NOMO-1 treated with dmso at 0.1 percent for 144 hours (cell line): ENCODE measurements around the gene FBXO46.
A peak's percentile ranks its signal among the peaks of the same experiment; 100 is the strongest.

Source experiments
- DNase-seq: peaks from one replicate; lab custom pipeline; 2025; ENCODE audit not compliant: unreplicated experiment; lab: John Stamatoyannopoulos, UW

Gene FBXO46, protein sequence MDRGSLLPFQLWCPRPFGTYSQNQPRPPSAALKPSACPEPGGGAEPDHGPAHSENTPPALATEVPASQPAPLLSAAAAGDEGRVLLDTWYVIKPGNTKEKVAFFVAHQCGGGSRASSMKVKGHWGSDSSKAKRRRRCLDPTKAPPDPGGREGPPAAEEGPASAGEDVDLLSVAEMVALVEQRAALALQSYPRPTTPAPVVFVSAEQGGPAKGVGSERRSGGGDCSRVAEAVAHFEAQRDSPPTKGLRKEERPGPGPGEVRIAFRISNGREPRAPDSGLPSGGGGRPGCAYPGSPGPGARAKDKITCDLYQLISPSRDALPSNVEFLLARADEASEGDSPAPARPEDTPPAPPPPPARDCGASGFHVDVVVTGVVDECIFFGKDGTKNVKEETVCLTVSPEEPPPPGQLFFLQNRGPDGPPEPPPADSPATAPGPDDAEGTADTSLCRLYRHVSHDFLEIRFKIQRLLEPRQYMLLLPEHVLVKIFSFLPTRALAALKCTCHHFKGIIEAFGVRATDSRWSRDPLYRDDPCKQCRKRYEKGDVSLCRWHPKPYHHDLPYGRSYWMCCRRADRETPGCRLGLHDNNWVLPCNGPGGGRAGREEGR

DNA sequence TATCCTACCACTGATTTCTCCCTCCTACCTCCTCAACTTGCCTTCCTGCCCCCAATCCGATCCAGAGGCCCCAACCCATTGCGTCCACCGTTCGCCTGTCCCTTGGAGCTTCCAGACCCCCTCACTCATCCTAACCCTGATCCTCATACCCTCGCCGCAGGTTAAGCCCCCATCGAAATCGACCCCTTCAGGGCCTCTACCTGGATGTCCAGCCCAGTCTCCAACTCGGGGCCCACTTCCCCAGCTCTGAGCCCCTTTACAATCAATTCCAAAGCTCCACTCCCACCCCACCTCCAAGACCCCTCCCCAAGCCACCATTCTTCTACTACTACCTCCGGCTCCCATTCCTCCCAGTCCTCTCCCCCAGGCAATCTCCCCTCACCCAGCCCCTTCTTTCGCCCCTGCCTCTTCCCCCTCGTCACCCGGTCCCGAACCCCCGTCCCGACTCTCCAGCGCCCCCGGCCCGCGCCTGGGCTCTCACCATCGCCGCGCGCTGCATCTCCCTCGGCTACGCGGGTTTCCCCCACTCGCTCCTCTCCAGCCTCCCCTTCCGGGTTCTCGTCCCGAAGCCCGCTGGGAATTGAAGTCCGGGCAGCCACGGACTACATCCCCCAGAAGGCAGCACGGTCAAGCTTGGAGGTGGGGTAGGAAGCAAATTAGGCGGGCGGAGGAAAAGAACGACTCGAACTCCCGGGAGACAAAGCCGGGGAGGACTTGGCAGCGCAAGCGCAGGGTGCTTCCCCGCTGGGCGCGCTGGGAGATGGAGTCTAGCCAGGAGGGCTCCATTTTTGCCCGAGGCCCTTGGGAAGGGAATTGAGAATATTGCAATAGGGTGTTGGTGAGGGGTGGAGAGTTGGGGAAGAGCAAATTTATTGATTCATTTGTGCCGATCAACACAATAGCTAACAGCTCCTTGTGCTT lies at the start of gene FBXO46:
FBXO46 (minus strand) TSS at position 529 of the 921 bp plus-strand sequence. CDS start 17,401 bp downstream, outside the sequence.
- peak; percentile 99 for DNase-seq

DNA sequence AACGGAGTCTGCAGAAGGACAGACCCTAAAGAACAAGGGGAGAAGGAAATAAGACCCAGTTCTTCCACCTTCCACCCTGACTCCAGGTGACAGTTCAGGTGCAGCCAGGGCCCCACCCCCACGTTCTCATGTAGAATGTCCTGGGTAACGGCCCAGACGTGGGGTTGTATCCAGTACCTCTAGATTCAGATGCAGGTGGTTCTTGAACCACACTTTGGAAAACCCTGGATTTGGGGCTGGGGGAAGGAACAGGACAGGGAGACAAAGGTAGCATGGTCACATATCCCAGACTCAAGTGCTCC lies 49.4 kb upstream of the FBXO46 start:
- no peak for DNase-seq

DNA sequence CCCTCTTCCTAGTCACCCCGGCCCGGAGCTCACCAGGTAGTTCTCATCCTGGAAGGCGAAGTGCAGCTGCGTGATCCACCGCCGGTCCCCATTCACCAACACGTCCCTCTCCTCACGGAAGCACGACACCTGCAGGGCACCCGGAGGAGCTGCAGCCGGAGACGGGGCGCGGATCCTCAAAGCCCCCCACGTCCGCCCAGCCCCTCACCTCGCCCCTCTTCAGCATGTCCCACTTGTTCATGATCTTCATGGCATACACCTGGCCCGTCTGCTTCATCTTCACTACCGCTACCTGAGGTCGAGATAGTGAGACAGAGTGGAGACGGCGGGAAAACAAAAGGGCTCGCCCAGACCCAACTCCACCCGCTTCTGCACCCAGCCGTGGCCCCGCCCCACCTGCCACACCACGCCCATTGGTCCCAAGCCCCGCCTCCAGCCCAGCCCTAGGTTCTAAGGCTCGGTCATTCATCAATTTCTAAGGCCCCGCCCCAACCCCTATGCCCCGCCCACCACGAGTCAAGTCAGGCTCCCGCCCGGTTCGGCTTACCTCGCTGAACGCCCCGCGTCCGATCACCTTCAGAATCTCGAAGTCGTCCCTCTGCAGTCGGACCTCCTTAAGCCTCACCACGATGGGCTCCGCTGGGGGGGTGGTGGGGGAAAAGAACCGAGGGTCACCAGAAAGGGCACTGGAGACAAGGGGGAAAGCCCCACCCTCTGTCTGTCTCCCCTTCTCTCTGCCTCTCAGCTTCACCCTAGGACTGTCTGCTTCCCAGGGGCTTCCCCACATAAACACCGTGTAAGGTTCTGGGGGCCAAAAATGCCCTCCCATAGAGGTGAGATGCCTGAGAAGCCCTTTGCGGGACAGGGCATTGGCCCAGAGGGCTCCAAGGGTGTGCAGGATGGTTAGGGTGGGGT lies 48.8 kb upstream of the FBXO46 start:
- DNase-seq: peak; percentile 48

DNA sequence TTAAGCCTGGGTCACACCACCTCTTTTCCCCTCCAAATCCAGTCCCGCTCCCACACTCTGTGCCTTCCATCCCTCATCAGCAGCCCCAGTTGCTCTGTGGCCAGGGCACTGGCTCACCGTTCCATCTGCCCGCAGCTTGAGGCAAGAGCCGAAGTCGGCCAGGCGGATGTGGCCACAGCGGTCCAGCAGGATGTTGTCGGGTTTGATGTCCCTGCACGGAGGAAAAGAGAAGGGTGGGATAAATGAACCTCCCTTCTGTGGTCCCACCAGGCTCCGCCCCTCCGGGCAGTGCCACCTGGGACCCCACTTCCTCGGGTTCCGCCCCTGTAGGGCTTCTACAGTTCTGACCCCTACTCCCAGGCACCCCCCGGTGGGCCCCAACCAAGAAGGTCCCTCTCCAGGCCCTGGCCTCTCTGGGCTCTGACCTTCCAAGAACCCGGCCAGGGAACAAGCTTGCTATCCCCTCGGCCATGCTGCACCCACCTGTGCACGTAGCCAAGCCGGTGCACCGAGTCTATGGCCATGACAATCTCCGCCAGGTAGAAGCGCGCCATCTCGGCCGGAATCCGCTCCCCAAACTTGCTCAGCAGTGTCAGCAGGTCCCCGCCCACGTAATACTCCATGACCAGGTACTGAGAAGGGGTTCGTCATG lies 47.4 kb upstream of the FBXO46 start:
- DNase-seq: no peak

DNA sequence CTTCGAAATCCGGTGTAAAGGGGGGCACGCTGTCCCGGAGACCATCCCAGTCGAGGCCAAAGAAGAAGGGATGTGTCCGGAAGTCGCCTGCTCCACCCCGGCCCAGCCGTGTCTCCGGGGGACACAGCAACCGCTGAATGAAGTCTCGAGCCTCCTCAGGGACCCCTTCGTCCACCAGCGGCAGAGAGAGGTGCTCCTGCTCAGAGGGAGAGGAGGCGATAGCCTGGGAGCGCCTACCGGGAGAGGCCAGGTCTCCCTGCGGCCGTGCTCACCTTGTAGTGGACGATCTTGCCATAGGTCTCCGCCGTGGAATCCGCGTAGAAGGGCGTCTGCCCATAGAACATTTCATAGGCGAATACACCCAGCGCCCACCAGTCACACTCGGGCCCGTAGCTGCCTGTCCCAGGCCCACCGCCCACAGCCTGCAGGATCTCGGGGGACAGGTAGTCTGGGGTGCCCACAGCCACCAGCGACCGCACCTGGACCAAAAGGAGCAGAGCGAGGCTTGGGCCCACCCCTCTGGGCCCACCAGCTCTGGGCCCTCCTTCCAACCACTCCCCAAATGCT lies 46.8 kb upstream of the FBXO46 start:
- no peak for DNase-seq

DNA sequence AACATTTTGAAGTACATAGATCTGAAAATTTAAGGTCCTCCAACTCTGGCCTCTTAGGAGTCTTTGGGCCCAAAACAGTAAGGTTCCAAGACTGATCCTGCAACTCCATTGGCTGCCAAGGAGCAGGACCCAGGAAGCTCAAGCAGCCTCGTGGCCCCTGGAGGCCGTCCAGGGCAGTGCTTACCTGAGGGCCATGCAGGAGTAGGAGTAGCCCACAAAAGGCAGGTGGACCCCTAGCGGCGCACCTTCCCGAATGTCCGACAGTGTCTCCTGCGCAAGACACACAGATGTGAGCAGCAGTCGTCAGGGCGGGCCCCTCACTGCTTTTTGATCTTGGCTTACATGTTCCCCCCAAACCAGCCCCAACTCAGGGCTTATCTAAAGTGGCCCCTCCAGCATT lies 44.1 kb upstream of the FBXO46 start:
- DNase-seq: no peak

DNA sequence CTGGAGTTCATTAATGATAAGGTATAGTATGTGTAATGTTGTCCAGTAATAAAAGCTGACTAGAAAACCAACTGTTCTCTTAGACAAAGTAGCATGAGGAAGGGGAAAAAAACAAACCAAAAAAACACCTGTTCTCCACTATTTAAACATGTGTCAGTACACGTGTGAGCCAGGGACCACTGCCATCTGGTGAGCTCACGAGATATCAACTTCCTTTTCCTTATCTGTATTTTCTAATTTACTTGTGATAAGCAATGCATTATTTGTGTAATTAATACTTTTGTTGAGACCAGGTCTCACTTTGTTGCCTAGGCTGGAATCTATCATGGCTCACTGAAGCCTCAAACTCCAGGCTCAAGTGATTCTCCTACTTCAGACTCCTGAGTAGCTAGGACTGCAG lies 42.7 kb upstream of the FBXO46 start:
- no peak for DNase-seq

DNA sequence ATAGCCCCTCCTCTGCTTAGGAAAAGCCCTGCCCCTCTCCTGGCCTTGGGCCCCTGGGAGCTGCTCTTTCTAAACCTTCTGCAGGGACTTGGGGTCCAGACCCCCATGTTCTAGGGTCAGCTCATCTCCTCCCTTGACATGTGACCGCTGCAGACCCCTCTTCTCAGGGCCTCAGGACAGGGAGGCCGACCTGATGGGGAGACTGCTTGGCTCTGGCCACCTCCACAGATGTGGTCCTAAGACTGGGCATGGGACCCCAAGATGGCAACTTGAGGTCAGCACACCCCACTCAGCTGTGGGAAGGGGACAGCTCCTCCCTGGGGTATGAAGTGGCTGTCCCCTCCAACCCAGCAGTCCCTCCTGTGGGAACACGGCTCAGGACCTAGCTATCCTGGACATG lies 42.2 kb upstream of the FBXO46 start:
- no peak for DNase-seq

DNA sequence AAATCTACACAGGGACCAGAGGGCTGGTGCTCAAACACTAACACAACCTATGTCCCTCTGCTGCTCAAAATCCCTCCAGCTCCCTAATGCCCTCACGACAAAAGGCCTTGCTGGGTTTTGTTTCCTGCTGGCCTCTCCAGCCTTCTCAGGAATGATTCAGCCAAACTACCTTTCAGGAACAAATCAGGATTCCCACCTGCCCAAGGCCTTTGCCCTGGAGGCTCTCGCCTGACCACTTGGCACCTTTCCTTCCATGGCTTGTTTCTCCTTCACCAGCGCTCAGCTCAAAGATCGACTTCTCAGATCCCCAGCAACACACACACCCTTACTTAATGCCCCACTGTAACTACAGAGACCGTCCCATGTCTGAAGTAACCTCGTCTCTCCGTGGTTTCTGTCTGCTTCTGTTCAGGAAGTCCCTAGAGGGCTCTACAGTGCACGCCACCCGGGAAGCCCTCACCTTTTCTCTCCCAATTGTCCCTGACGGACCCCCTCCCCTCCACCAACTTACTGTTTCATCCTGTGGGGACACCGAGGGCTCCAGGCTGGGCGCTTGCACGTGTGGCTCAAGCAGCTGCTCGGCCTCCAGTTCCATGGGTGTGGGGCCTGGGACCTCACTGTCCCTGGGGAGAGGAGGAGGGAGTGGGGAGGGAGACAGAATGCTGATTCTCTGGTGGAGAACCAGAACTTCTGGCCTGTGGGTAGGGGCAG lies 41.6 kb upstream of the FBXO46 start:
- DNase-seq: no peak

DNA sequence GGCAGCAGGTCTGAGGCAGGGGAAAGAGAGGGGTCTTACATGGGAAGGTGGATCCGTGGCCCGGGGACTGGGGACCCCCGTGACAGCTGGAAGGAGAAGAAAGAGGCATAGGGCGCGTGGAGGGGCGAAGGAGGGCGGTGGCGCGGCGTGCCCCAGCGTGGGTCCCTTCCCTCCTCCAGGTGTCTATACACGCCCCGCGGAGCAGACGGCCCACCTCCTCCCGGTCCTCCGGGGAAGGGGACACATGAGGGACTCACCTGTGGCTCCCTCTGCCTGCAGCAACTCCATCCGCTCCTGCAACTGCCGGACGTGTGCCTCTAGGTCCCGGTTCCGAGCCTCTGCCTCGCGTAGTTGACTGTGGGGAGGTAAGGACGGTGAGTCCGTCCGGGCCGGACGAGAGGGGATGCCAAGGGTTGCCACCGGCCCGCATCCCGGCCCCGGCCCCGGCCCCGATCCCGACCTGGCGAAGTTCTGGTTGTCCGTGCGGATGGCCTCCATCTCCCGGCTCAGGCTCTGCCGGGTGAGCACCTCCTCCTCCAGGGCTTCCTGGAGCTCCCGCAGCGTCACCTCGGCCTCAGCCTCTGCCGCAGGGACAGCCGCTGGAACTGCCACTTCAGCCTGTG lies 40.7 kb upstream of the FBXO46 start:
- DNase-seq: no peak

DNA sequence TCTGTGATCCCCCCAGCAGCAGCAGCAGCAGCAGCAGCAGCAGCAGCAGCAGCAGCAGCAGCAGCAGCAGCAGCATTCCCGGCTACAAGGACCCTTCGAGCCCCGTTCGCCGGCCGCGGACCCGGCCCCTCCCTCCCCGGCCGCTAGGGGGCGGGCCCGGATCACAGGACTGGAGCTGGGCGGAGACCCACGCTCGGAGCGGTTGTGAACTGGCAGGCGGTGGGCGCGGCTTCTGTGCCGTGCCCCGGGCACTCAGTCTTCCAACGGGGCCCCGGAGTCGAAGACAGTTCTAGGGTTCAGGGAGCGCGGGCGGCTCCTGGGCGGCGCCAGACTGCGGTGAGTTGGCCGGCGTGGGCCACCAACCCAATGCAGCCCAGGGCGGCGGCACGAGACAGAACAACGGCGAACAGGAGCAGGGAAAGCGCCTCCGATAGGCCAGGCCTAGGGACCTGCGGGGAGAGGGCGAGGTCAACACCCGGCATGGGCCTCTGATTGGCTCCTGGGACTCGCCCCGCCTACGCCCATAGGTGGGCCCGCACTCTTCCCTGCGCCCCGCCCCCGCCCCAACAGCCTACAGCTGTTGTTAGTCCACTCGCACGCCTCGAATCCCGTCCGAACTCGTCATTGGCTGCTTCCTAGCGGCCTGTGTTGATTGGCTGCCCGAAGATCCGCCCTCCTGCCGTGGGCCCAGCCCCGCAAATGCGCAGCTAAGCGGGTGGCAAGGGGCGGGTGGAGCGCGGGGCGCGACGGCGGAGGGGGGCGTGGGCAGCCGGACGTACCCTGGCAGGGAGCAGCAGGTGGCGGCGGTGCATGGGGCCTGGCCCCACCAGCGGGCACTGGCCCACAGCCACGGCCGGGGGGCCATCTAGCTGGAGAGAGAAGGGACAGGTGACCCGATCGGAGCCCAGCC lies 39.8 kb upstream of the FBXO46 start:
- DNase-seq: peak; percentile 90

DNA sequence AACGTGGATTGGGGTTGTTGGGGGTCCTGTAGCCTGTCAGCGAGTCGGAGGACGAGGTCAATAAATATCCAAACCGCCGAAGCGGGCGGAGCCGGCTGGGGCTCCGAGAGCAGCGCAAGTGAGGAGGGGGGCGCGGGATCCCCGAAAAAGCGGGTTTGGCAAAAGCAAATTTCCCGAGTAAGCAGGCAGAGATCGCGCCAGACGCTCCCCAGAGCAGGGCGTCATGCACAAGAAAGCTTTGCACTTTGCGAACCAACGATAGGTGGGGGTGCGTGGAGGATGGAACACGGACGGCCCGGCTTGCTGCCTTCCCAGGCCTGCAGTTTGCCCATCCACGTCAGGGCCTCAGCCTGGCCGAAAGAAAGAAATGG lies 39.1 kb upstream of the FBXO46 start:
- DNase-seq: no peak

DNA sequence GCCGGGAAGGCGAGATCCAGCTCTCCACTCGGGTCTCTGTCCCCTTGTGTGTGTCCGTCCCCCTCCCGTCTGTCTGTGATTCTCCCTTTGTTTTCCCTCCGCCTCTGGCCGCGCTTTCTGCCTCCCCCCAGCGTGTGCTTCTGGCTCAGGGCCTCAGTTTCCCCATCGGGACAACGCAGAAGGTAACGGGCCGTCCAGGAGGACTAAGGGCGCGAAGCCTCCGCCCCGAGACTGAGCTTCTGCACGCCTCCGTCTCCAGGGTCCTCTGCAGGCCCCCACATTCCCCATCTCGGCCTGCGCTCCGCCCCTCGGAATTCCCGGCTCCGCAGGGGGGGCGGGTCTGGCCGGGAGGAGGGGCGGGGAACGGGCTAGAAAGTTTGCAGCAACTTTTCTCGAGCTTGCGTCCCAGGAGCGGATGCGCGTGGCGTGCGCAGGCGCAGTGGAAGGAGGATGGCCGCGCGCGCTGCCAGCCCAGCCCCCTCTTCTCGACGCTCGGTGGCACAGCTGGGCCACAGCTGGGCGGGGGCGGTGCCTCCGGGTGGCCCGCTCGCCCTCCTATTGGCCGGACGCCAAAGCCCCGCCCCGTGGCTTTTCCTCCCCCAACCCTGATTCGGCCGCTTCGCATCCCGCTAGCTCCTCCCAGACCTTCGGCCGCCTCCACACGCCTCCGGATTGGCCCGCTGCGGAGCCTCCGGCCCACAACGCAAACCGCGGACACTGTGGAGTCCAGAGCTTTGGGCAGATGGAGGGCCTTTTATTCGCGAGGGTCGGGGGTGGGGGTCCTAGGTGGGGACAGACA lies 38.5 kb upstream of the FBXO46 start, which contains the start of gene SIX5:
SIX5 (minus strand) TSS at position 269 of the 799 bp plus-strand sequence. CDS start 408 bp downstream, outside the sequence.
- DNase-seq: peak; percentile 92

DNA sequence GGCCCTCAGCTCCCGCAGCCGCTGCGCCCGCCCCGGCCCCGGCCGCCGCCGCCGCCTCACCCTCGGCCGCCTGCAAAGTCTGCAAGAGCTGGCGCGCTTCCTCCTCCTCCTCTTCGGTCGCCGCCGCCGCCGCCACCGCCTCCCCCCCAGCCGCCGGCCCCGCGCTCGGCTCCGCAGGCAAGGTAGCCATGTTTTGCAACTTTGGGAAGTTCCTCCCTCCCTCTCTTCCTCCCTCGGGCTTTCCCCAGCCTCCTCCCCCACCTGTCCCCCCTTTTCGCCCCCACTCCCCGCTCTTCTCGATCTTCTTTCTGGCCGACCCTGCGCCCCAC lies 37.9 kb upstream of the FBXO46 start:
- DNase-seq: no peak

DNA sequence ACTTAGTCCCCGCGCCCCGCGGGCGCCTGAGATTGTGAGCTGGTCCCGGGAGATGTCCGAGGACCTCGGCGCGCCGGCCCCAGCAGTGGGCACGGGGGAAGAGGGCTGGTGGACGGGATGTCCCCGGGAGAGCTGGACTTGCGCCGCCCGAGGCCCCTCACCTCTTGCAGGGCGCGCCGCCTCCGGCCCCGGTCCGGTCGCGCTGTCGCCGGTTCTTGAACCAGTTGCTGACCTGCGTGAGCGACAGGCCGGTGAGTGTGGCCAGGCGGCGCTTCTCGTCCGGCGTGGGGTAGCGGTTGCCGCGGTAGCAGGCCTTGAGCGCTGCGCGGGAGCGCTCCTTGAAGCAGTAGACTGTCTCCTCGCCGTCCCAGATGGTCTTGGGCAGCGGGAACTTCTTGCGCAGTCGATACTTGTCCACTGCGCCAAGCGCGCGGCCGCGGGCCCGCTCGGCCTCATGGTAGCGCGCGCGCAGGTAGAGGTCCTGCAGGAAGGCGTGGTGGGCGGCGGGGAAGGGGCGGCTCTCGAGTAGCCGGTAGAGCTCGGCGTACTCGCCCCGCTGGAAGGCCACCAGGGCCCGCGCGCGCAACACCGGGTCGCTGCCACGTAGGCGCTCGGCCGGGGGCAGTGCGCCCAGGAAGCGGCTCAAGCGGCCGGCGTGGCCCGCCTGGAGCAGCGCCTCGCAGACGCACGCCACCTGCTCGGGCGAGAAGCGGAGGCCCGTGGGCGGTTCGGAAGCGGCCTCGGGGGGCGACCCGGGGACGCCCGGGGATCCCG lies 37.4 kb upstream of the FBXO46 start:
- no peak for DNase-seq

DNA sequence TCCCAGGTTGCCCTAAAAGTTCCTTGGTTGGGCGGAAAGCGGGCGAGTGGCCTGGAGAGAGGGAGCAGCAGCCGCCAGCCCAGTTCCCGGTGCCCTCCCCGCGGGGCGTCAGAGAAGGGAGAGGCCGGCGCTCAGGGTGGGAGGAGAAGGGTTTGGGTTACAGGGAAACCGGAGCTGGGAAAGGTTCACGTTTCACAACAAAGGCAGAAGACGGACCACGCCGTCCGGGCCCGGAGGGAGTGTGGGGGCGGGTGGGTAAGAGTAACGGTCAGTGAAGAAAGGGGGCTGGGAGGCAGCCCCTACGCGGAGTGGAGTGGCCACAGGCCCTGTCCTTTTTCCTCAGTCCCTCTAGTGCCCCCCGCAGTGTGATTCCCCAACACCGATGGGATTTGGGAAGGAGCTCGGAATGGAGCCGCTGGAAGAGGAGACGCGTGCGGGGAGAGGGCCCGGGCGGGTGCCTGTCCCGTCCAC lies 36.7 kb upstream of the FBXO46 start:
- no peak for DNase-seq
